T47D (cell line): ENCODE measurements around the gene NADSYN1.

Experiments
- DNase-seq, 2 experiments: peaks; one replicate each; pipeline versions ENCODE4 v3.0.0 to v3.0.0-alpha.2; 2011 to 2012; ENCODE audit warnings: low read depth in 1 of 2, low spot score in 1 of 2
- JUND ChIP-seq: IDR thresholded peaks from 2 replicates; pipeline ENCODE4 v1.6.1; 2012; ENCODE audit warnings: low read depth
- in situ Hi-C: cut with HindIII; loops from 2 replicates; pipeline ENCODE4 v1.10.0; 2016; ENCODE audit warnings: low sequenced_read_pairs, low pct_unique_long_range_greater_than_20kb

The NADSYN1 gene

GRCh38 chr11:71485466-71485865, 32.5 kb downstream of the NADSYN1 start:
- no peak for TF ChIP-seq JUND
- in situ Hi-C loops = no loop called here
- DNase-seq = no peak

GRCh38 chr11:71486320-71486719, 33.3 kb downstream of the NADSYN1 start:
- in situ Hi-C loops = no loop called here
- TF ChIP-seq JUND = no peak

GRCh38 chr11:71488681-71489270, 35.8 kb downstream of the NADSYN1 start:
- DNase-seq = no peak
- in situ Hi-C loops = no loop called here
- TF ChIP-seq JUND = no peak

More at GRCh38 chr11:71486320-71486719, 33.3 kb downstream of the NADSYN1 start:
- DNase-seq = no peak

- in situ Hi-C loops = no loop called here
- TF ChIP-seq JUND = no peak
- no peak for DNase-seq
Observed at GRCh38 chr11:71489311-71490043, 36.5 kb downstream of the NADSYN1 start.

GRCh38 chr11:71490044-71490730, 37.2 kb downstream of the NADSYN1 start:
- TF ChIP-seq JUND = no peak
- no peak for DNase-seq
- in situ Hi-C loops = no loop called here

GRCh38 chr11:71490731-71491390, 37.9 kb downstream of the NADSYN1 start:
- no peak for DNase-seq
- TF ChIP-seq JUND = no peak
- in situ Hi-C loops = no loop called here

- in situ Hi-C loops = no loop called here
Observed at GRCh38 chr11:71491531-71491930, 38.5 kb downstream of the NADSYN1 start.

GRCh38 chr11:71491940-71492339, 38.9 kb downstream of the NADSYN1 start:
- in situ Hi-C loops = no loop called here
- DNase-seq = no peak
- no peak for TF ChIP-seq JUND

More at GRCh38 chr11:71491531-71491930, 38.5 kb downstream of the NADSYN1 start:
- no peak for DNase-seq
- no peak for TF ChIP-seq JUND

GRCh38 chr11:71495286-71496230, 42.6 kb downstream of the NADSYN1 start:
- DNase-seq = no peak
- TF ChIP-seq JUND = no peak
- in situ Hi-C loops = no loop called here

- in situ Hi-C loops = no loop called here
- DNase-seq = no peak
- TF ChIP-seq JUND = no peak
Observed at GRCh38 chr11:71496421-71496820, 43.4 kb downstream of the NADSYN1 start.

GRCh38 chr11:71498091-71498490, 45.1 kb downstream of the NADSYN1 start:
- no peak for DNase-seq
- in situ Hi-C loops = no loop called here
- TF ChIP-seq JUND = no peak

GRCh38 chr11:71499125-71499524, 46.1 kb downstream of the NADSYN1 start:
- DNase-seq = no peak
- in situ Hi-C loops = no loop called here
- TF ChIP-seq JUND = no peak
